K562 (cell line): Measurements from ENCODE around the gene KCNH2. TPM values are rescaled to one million over a fixed set of nuclear protein-coding genes. Genes with fewer than 3 reads are reported as not detected.

Experiments
- CBX2 ChIP-seq: fragments of 200-600 bp; sonication (generic); IDR thresholded peaks from one replicate; pipeline ENCODE4 v1.6.1; 2012; ENCODE audit warnings: mild to moderate bottlenecking, low read length, inconsistent platforms; ENCODE audit not compliant: insufficient read depth, poor library complexity, severe bottlenecking
- KLF1 ChIP-seq: fragments of 450-650 bp; IDR thresholded peaks from 2 replicates; pipeline ENCODE4 v1.6.1; 2016; ENCODE audit warnings: missing genetic modification characterization, missing compliant biosample characterization
- PRPF4 ChIP-seq: fragments of 200-400 bp; formaldehyde crosslinking; IDR thresholded peaks from one replicate; pipeline ENCODE4 v1.6.1; 2017; ENCODE audit warnings: low read length, low read depth, mild to moderate bottlenecking; ENCODE audit not compliant: insufficient read depth, poor library complexity, severe bottlenecking
- RBBP5 ChIP-seq: fragments of 200-600 bp; sonication (generic); IDR thresholded peaks from 2 replicates; pipeline ENCODE4 v1.6.1; 2012; ENCODE audit warnings: borderline replicate concordance, mild to moderate bottlenecking, low read length, control low read depth, inconsistent platforms; ENCODE audit not compliant: insufficient read depth, poor library complexity, severe bottlenecking
- SAFB2 ChIP-seq: fragments of 200-400 bp; formaldehyde crosslinking; IDR thresholded peaks from 2 replicates; pipeline ENCODE4 v1.6.1; 2018; ENCODE audit warnings: borderline replicate concordance, low read length, low read depth, moderate library complexity; ENCODE audit not compliant: severe bottlenecking
- TRIM24 ChIP-seq, 2 experiments: fragments of 450-650 bp; IDR thresholded peaks; 2 replicates each; pipeline ENCODE4 v1.6.1; 2016
- polyA plus RNA-seq, 8 experiments: library from polyadenylated mRNA; depleted of rRNA in 4 of 8; stranded (reverse) in 5 of 8; unstranded in 3 of 8; fragments of >200 nt; fragmentation: Nextera tagmentation in 2 of 8; fragmentation: Illumina TruSeq in 1 of 8; extraction: Ambion mirVana in 2 of 8; extraction: Trizol in 1 of 8; gene quantifications; 2 replicates each; pipeline versions ENCODE4 v1.2.1 to v1.2.3, GENCODE V29; 2011 to 2014; ENCODE audit warnings: inconsistent platforms in 1 of 8, missing spikeins in 1 of 8
- total RNA-seq, 7 experiments: library from RNA; depleted of rRNA in 6 of 7; stranded (reverse); fragments of >200 nt in 6 of 7; fragmentation: Illumina TruSeq in 2 of 7; extraction: Trizol in 2 of 7; gene quantifications; 2 replicates each; pipeline versions ENCODE4 v1.2.1 to v1.2.3, GENCODE V29; 2011 to 2021; ENCODE audit warnings: low replicate concordance in 1 of 7
- TF ChIP-seq, protein P1 (sequence below), 2 experiments: fragments of 450-650 bp; IDR thresholded peaks; 2 replicates each; pipeline ENCODE4 v1.6.1; 2016; ENCODE audit warnings: mild to moderate bottlenecking in 2 of 2, borderline replicate concordance in 1 of 2, low read depth in 1 of 2, moderate library complexity in 1 of 2

KCNH2 gene
- total and polyA plus RNA-seq, 9 of the 15 experiments (the other 6 are each of a cell fraction or from before 2014, with no cell fraction given): 18.1 to 368 (median 218) TPM

DNA sequence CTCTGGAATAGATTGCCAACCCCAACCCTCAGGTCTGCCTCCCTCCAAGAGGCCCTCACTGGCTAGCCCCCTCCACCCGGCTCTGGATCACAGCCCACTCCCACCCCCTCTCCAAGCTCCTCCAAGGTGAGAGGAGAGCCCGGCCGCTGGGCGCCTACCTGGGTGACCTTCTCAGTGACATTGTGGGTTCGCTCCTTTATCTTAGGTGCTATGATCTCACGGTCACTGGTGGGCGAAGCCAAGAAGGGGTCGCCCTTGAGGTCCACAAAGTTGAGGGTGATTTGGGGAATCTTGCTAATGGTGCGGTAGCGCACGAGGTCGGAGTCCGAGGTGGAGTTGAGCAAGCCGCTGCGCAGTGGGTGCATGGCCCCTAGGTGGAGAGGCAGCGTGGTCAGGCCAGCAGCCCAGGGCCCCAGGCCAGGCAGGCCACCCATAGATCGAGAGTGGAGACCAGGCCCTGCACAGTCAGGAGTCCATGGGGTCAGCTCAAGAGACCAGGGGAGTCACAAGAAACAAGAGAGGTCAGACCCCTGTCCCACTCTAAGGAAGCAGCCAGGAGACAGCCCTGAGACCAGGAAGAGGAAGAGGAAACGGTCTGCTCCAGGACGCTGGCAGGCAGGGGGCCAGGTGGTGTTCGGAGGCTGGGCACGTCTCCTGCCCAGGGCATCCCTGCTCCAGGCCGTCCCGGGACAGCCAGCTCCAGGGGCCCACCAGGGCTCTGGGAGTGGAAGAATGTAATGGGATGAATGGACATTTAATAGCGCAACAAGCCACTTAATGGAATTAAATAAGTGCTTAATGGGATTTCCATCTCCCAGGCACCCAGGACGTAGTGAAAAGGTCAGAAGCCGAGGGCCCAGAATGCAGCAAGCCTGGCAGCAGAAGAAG, 20.7 kb downstream of the KCNH2 start (continued):
- TF ChIP-seq, protein P1, sequence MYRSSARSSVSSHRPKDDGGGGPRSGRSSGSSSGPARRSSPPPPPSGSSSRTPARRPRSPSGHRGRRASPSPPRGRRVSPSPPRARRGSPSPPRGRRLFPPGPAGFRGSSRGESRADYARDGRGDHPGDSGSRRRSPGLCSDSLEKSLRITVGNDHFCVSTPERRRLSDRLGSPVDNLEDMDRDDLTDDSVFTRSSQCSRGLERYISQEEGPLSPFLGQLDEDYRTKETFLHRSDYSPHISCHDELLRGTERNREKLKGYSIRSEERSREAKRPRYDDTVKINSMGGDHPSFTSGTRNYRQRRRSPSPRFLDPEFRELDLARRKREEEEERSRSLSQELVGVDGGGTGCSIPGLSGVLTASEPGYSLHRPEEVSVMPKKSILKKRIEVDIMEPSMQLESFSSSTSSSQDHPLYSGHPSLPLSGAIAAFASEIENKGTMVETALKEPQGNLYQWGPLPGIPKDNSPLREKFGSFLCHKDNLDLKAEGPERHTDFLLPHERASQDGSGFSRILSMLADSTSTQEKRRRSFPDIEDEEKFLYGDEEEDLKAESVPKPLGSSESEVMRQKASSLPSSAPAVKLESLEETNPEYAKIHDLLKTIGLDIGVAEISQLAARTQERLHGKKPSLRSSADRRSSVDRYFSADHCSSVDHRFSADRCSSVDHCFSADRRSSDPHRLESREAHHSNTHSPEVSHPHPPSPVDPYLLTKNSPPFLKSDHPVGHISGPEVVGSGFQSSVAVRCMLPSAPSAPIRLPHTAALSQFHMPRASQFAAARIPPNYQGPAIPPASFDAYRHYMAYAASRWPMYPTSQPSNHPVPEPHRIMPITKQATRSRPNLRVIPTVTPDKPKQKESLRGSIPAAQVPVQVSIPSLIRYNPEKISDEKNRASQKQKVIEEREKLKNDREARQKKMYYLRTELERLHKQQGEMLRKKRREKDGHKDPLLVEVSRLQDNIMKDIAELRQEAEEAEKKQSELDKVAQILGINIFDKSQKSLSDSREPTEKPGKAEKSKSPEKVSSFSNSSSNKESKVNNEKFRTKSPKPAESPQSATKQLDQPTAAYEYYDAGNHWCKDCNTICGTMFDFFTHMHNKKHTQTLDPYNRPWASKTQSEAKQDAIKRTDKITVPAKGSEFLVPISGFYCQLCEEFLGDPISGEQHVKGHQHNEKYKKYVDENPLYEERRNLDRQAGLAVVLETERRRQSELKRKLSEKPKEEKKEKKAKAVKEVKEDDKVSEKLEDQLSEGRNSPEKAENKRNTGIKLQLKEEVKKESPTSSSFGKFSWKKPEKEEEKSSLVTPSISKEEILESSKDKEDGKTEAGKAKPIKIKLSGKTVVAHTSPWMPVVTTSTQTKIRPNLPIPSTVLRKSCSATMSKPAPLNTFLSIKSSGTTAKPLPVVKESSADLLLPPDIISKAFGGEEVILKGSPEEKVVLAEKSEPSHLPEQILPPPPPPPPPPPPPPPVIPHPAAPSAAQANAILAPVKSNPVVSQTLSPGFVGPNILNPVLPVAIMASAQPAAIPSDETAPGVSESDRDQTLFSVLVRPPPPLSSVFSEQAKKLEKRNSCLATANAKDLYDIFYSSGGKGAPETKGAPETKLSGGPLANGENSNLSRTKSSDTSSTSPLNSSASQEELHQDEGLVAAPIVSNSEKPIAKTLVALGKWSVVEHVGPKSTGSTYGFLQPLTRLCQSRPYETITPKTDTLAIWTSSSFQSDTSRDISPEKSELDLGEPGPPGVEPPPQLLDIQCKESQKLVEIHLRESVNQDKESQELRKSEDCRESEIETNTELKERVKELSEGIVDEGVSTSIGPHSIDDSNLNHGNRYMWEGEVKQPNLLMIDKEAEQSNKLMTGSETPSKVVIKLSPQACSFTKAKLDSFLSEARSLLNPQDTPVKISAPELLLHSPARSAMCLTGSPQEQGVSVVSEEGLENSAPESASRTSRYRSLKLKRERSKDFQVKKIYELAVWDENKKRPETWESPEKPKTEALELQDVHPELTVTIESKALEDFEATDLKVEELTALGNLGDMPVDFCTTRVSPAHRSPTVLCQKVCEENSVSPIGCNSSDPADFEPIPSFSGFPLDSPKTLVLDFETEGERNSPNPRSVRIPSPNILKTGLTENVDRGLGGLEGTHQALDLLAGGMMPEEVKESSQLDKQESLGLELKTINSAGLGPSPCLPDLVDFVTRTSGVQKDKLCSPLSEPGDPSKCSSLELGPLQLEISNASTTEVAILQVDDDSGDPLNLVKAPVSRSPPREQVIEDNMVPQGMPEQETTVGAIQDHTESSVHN (IDR thresholded peaks at IDR 0.05; ENCODE audit: borderline replicate concordance in 1 of 2, low read depth in 1 of 2): no peak
- peak; percentile 24 for TF ChIP-seq RBBP5
- TF ChIP-seq TRIM24 (IDR thresholded peaks at IDR 0.05): no peak
- TF ChIP-seq SAFB2: no peak
- no peak for TF ChIP-seq KLF1 (tag)
- no peak for TF ChIP-seq CBX2
- no peak for TF ChIP-seq PRPF4
